Caki2 (cell line): ENCODE data around the gene AP3M1. TPM values are rescaled to one million over a fixed set of nuclear protein-coding genes. Genes with fewer than 3 reads are reported as not detected.

Source experiments
- total RNA-seq: library from RNA; depleted of rRNA; stranded (reverse); fragments of >200 nt; shearing (Covaris generic); gene quantifications from 2 replicates; pipeline ENCODE4 v1.2.3, GENCODE V29; 2014; ENCODE audit warnings: low replicate concordance; rRNA removed

Gene AP3M1
- total RNA-seq, 1 experiment from 2014 or later = 5.8 TPM

Other genes starting within 250 kb of the AP3M1 start
- gene PLAU, start 239.7 kb downstream of the AP3M1 start, total RNA-seq = 27.6 and 31.4 TPM in 2 replicates
- 95.8 and 96.6 TPM in 2 replicates for gene VCL, start 152.7 kb downstream of the AP3M1 start, total RNA-seq
- gene ADK, start 393 bp upstream of the AP3M1 start, total RNA-seq = 26.5 and 39.8 TPM in 2 replicates